HUES48 (cell line): ENCODE results near the gene PPP4R2.

Source experiments
- H3K27ac ChIP-seq: one replicate; pipeline ENCODE4 v1.7.0; 2013; ENCODE audit warnings: low read depth, low read length, inconsistent platforms
- H3K27me3 ChIP-seq: 2 replicates; pipeline ENCODE4 v1.6.1; 2013; ENCODE audit warnings: mild to moderate bottlenecking, low read length; ENCODE audit not compliant: control insufficient read depth, insufficient read depth
- H3K36me3 ChIP-seq: 2 replicates; pipeline ENCODE4 v1.6.1; 2013; ENCODE audit warnings: low read length; ENCODE audit not compliant: control insufficient read depth, insufficient read depth
- H3K4me1 ChIP-seq: 2 replicates; pipeline ENCODE4 v1.6.1; 2013; ENCODE audit warnings: mild to moderate bottlenecking, low read length; ENCODE audit not compliant: control insufficient read depth, insufficient read depth
- H3K4me3 ChIP-seq: 2 replicates; pipeline ENCODE4 v1.5.1; 2013; ENCODE audit warnings: mild to moderate bottlenecking, low read depth, low read length
- H3K9ac ChIP-seq: 2 replicates; pipeline ENCODE4 v1.6.1; 2013; ENCODE audit warnings: mild to moderate bottlenecking, low read depth, low read length, moderate library complexity
- H3K9me3 ChIP-seq: 2 replicates; pipeline ENCODE4 v1.6.1; 2013; ENCODE audit warnings: low read length; ENCODE audit not compliant: control insufficient read depth, insufficient read depth

Gene PPP4R2

DNA sequence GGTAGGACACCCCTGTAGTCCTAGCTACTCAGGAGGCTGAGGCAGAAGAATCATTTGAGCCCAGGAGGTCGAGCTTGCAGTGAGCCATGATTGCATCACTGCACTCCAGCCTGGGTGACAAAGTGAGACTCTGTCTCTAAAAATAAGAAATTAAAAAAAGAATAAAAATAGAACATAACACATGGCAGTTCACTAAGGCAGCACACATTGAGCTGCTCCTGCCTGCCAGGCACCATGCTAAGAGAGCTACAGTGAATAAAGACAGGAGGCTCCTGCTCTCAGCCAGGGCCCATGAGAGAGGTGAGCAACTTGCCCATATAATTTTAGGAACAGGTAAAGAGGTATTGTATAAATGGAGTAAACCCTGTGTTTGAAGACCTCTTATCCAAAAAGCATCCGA is 119.2 kb downstream of the PPP4R2 start:
- Histone ChIP-seq H3K27me3 (no peaks in the 10 kb centered on the region), H3K9me3 (no peaks in the 10 kb centered on the region), H3K9ac (no peak overlapping the region), H3K27ac (no peak overlapping the region), H3K36me3 (no peaks in the 10 kb centered on the region), H3K4me3 (no peak overlapping the region), H3K4me1 (no peaks in the 10 kb centered on the region)
